Measurements from ENCODE around the gene PGS1. TPM values are rescaled to one million over a fixed set of nuclear protein-coding genes. Genes with fewer than 3 reads are reported as not detected.
A peak's percentile ranks its signal among the peaks of the same experiment; 100 is the strongest.

PGS1 gene
- total and polyA plus RNA-seq, 5 donors = 13.9 to 22.2 (median 20.2) TPM

DNA sequence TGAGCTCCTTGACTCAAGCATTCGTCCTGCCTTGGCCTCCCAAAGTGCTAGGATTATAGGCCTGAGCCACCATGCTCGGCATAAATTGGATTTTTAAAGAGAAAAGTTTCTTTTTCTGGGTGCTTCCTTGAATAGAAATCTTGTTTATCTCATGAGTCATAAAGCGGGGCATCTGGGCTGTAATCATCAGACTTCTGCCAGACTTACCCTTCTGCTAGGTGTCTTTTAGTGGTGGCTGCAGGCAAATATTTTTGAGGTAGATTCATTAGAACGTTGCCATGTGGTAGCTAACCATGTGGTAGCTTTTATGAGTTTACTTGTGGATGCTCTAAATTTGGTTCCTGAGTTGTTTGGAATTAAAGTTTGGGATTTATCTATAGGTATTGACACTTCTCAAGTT lies 13.4 kb downstream of the PGS1 start:
- DNase-seq = no peak
- Histone ChIP-seq H3K27ac (ENCODE audit: low read length) (no peak overlapping the region), H3K9me3 (ENCODE audit: control insufficient read depth, low read length) (no peaks in the 10 kb centered on the region), H3K4me3 (ENCODE audit: low read length) (no peak overlapping the region), H3K27me3 (ENCODE audit: control insufficient read depth, insufficient read depth) (no peaks in the 10 kb centered on the region), H3K4me1 (ENCODE audit: control insufficient read depth, insufficient read depth, low read length) (peaks cover 18% of the 10 kb centered on the region)
- intact Hi-C loops (cut with DNase I) = no loop called here
- 73% methylated on average over 4 of the region's 4 CpGs for WGBS
- no peak for ATAC-seq

GRCh38 chr17:78392295-78392694 lies 13.8 kb downstream of the PGS1 start:
- ATAC-seq = no peak
- Histone ChIP-seq H3K4me3 (ENCODE audit: low read length) (no peak overlapping the region), H3K27ac (ENCODE audit: low read length) (no peak overlapping the region), H3K27me3 (ENCODE audit: control insufficient read depth, insufficient read depth) (no peaks in the 10 kb centered on the region), H3K4me1 (ENCODE audit: control insufficient read depth, insufficient read depth, low read length) (peaks cover 23% of the 10 kb centered on the region), H3K9me3 (ENCODE audit: control insufficient read depth, low read length) (no peaks in the 10 kb centered on the region)
- intact Hi-C loops (cut with DNase I) = no loop called here
- DNase-seq = no peak
- 97% methylated on average over 6 of the region's 6 CpGs for WGBS

- Histone ChIP-seq H3K9me3 (ENCODE audit: control insufficient read depth, low read length) (no peaks in the 10 kb centered on the region), H3K4me1 (ENCODE audit: control insufficient read depth, insufficient read depth, low read length) (peaks cover 28% of the 10 kb centered on the region), H3K4me3 (ENCODE audit: low read length) (no peak overlapping the region), H3K27ac (ENCODE audit: low read length) (no peak overlapping the region), H3K27me3 (ENCODE audit: control insufficient read depth, insufficient read depth) (no peaks in the 10 kb centered on the region)
- ATAC-seq (no peak), DNase-seq (no peak)
- intact Hi-C loops (cut with DNase I) = no loop called here
- WGBS = 93% methylated on average over 4 of the region's 4 CpGs
Measured at GRCh38 chr17:78393575-78393974, 15.1 kb downstream of the PGS1 start.

DNA sequence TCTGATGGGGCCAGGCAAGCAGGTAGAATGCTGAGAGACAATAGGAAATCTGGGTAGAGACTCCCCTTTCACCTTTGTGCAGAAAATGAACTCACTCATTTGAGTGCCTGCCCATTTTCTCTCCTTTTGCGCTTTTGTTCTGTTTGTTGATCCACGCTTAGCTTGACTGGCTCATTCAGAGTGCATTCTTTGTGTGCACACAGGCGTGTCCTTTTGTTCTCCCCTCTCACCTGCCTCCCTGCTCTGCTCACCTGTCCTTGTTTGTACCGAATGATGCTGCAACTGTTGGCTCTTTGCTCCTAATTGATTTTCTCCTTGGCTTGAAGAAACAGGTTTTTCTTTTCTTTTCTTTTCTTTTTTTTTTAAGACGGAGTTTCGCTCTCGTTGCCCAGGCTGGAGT lies 15.8 kb downstream of the PGS1 start:
- WGBS = 92% methylated on average over 7 of the region's 7 CpGs
- peaks cover 30% of the 10 kb centered on the region for H3K4me1 ChIP-seq (ENCODE audit: control insufficient read depth, insufficient read depth, low read length)
- intact Hi-C loops (cut with DNase I) = no loop called here
- H3K4me3 ChIP-seq (ENCODE audit: low read length) = no peak overlapping the region
- no peak for DNase-seq
- H3K27me3 ChIP-seq (ENCODE audit: control insufficient read depth, insufficient read depth) = no peaks in the 10 kb centered on the region
- no peak overlapping the region for H3K27ac ChIP-seq (ENCODE audit: low read length)
- no peaks in the 10 kb centered on the region for H3K9me3 ChIP-seq (ENCODE audit: control insufficient read depth, low read length)
- no peak for ATAC-seq

DNA sequence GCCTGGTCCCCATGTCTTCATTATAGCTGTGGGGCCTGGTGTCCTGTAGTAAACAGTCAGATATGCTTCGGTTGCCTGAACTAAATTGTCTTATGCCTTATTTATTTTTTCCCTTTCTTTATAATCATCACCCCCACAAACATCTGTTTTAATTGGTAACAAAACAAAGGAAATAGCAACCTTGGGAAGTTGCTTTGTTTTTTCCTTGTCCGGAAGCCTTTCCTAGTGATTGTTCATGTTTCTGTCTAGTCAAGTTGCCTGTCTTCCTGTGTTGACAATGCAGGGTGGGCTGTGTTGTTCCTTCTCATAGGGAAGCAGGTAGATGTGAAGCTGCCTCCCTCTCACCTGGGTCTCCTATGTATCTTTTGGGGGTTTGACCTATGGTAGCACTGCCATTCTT lies 16.7 kb downstream of the PGS1 start:
- H3K4me3 ChIP-seq (ENCODE audit: low read length) = no peak overlapping the region
- ATAC-seq (no peak), DNase-seq (no peak)
- no peaks in the 10 kb centered on the region for H3K27me3 ChIP-seq (ENCODE audit: control insufficient read depth, insufficient read depth)
- no peaks in the 10 kb centered on the region for H3K9me3 ChIP-seq (ENCODE audit: control insufficient read depth, low read length)
- intact Hi-C loops (cut with DNase I) = no loop called here
- H3K4me1 ChIP-seq (ENCODE audit: control insufficient read depth, insufficient read depth, low read length) = peaks cover 28% of the 10 kb centered on the region
- no peak overlapping the region for H3K27ac ChIP-seq (ENCODE audit: low read length)
- 79% methylated on average over 2 of the region's 2 CpGs for WGBS

DNA sequence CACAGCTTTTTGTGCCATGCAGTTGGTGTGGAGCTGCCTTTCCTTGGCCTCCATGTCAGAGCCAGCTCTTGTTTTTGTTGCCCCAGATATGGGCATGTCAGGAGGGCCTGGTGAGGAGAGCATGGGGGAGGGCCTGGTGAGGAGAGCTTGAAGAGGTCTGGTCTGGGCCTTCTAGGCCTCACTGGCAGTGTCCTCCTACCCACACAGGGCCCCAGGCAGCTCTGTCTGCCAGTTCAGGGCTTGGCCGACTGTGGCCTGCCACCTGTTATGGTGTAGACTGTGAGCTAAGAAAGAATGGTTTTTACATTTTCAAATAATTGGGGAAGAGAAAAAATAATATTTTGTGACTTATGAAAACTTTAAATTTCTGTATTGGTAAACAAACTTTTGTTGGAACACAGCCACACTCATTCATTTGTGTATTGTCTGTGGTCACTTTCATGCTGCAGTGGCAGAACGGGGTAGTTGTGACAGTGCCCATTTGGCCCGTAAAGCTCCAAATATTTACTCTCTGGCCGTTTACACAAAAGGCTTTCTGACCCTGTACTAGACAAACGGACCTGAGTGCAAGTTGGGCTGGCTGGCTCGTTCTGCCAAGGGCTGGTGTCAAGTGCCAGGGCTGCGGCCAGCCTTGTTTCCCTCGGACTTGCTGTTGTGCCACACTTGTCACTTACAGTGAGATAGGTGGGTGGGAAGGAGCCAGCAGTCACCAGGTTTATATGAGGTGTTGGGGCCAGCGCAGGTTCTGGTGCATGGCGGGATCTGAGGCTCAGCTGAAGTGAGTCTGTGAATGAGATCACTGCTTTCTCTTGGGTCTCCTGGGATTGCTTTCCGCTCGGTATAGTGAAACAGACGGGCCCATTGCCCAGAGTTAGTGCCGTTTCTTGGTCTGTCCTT lies 18.2 kb downstream of the PGS1 start:
- peaks cover 24% of the 10 kb centered on the region for H3K4me1 ChIP-seq (ENCODE audit: control insufficient read depth, insufficient read depth, low read length)
- WGBS = 38% methylated on average over 14 of the region's 14 CpGs
- peak overlapping the region; percentile 78 for H3K27ac ChIP-seq (ENCODE audit: low read length)
- intact Hi-C loops (cut with DNase I) = no loop called here
- H3K4me3 ChIP-seq (ENCODE audit: low read length) = no peak overlapping the region
- no peaks in the 10 kb centered on the region for H3K27me3 ChIP-seq (ENCODE audit: control insufficient read depth, insufficient read depth)
- ATAC-seq = peak; percentile 58 to 66
- H3K9me3 ChIP-seq (ENCODE audit: control insufficient read depth, low read length) = no peaks in the 10 kb centered on the region
- peak; percentile 67 to 81 (median 73) for DNase-seq

GRCh38 chr17:78397681-78398101 lies 19.2 kb downstream of the PGS1 start:
- WGBS = 30% methylated on average over 13 of the region's 13 CpGs
- Histone ChIP-seq H3K4me1 (ENCODE audit: control insufficient read depth, insufficient read depth, low read length) (peaks cover 22% of the 10 kb centered on the region), H3K27ac (ENCODE audit: low read length) (peak overlapping the region; percentile 78), H3K4me3 (ENCODE audit: low read length) (no peak overlapping the region), H3K9me3 (ENCODE audit: control insufficient read depth, low read length) (no peaks in the 10 kb centered on the region), H3K27me3 (ENCODE audit: control insufficient read depth, insufficient read depth) (no peaks in the 10 kb centered on the region)
- ATAC-seq (peak; percentile 86 to 89), DNase-seq (peak; percentile 53 to 80 (median 76))
- intact Hi-C loops (cut with DNase I) = no loop called here

GRCh38 chr17:78398390-78398789 lies 19.9 kb downstream of the PGS1 start:
- ATAC-seq (no peak), DNase-seq (peak in 2 of 3 donors; percentile 18 to 25)
- intact Hi-C loops (cut with DNase I) = no loop called here
- peaks cover 22% of the 10 kb centered on the region for H3K4me1 ChIP-seq (ENCODE audit: control insufficient read depth, insufficient read depth, low read length)
- 65% methylated on average over 3 of the region's 3 CpGs for WGBS
- peak overlapping the region; percentile 78 for H3K27ac ChIP-seq (ENCODE audit: low read length)
- H3K9me3 ChIP-seq (ENCODE audit: control insufficient read depth, low read length) = no peaks in the 10 kb centered on the region
- no peaks in the 10 kb centered on the region for H3K27me3 ChIP-seq (ENCODE audit: control insufficient read depth, insufficient read depth)
- no peak overlapping the region for H3K4me3 ChIP-seq (ENCODE audit: low read length)

DNA sequence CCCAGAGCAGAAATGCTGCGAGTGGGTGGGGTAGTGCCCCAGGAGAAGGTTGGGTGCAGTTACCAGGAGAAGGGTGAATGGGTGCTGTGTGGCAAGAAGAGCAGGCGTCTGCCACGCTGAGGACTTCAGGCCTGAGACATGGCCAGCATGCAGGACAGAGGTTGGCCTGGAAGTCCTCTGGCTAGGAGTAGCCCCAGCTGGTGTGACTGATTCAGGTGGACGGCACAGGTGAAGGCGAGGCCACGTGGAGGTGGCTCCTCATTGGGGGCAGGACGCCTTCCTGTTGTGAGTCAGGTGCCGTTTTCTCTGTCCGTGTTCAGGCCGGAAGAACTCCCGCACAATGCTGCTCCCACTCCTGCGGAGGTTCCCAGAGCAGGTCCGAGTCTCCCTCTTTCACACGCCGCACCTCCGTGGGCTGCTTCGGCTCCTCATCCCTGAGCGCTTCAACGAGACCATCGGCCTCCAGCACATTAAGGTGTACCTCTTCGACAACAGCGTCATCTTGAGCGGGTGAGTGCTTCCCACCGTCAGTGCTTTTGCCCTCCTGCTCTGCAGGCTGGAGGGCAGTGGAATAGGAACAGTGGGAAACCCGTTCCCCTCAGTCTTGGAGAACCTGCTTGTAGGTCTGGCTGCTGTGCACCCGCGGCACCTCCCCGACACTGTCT lies 20.7 kb downstream of the PGS1 start:
- 86% methylated on average over 28 of the region's 28 CpGs for WGBS
- intact Hi-C loops (cut with DNase I) = no loop called here
- DNase-seq (peak in 1 of 3 donors; percentile 37), ATAC-seq (no peak)
- H3K9me3 ChIP-seq (ENCODE audit: control insufficient read depth, low read length) = no peaks in the 10 kb centered on the region
- no peaks in the 10 kb centered on the region for H3K27me3 ChIP-seq (ENCODE audit: control insufficient read depth, insufficient read depth)
- H3K27ac ChIP-seq (ENCODE audit: low read length) = no peak overlapping the region
- H3K4me3 ChIP-seq (ENCODE audit: low read length) = no peak overlapping the region
- peaks cover 22% of the 10 kb centered on the region for H3K4me1 ChIP-seq (ENCODE audit: control insufficient read depth, insufficient read depth, low read length)

DNA sequence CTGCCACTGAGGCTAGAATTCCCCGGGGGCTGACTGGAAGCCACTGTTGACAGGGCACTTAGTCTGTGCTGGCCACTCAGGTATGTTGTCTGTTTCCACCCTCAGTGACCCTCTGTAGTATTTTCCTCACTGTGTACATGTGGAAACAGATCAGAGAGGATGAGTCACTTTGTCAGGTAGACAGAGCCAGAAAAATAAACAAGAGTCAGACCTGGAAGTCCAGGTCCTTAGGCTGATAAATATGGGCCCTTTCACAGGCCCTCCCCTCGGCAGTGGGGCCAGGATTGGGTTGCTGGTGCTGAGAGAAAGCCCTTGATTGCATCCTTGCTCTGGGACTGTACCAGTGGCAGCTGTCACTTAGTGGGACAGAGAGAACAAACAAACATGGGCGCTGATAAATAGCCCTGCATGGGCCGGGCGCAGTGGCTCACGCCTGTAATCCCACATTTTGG lies 21.3 kb downstream of the PGS1 start:
- DNase-seq (peak in 1 of 3 donors; percentile 11), ATAC-seq (no peak)
- H3K9me3 ChIP-seq (ENCODE audit: control insufficient read depth, low read length) = no peaks in the 10 kb centered on the region
- H3K27ac ChIP-seq (ENCODE audit: low read length) = no peak overlapping the region
- intact Hi-C loops (cut with DNase I) = no loop called here
- no peaks in the 10 kb centered on the region for H3K27me3 ChIP-seq (ENCODE audit: control insufficient read depth, insufficient read depth)
- no peak overlapping the region for H3K4me3 ChIP-seq (ENCODE audit: low read length)
- whole genome bisulfite sequencing = 79% methylated on average over 6 of the region's 6 CpGs
- H3K4me1 ChIP-seq (ENCODE audit: control insufficient read depth, insufficient read depth, low read length) = peaks cover 22% of the 10 kb centered on the region

- WGBS = 89% methylated on average over 17 of the region's 17 CpGs
- H3K27me3 ChIP-seq (ENCODE audit: control insufficient read depth, insufficient read depth) = no peaks in the 10 kb centered on the region
- intact Hi-C loops (cut with DNase I) = no loop called here
- no peak overlapping the region for H3K4me3 ChIP-seq (ENCODE audit: low read length)
- ATAC-seq (no peak), DNase-seq (peak in 2 of 3 donors; percentile 20)
- H3K27ac ChIP-seq (ENCODE audit: low read length) = no peak overlapping the region
- peaks cover 18% of the 10 kb centered on the region for H3K4me1 ChIP-seq (ENCODE audit: control insufficient read depth, insufficient read depth, low read length)
- H3K9me3 ChIP-seq (ENCODE audit: control insufficient read depth, low read length) = no peaks in the 10 kb centered on the region
Measured at GRCh38 chr17:78400581-78401240, 22.3 kb downstream of the PGS1 start.

Data from right cardiac atrium (tissue), 5 donors.